Activated CD8-positive, alpha-beta memory T cell treated with anti-CD3 and anti-CD28 coated beads, Interleukin-2, amount 50 U/mL, for 4 hours (primary cell): Measurements from ENCODE around the gene ADAMTS15.

ENCODE experiments used
- DNase-seq: peaks from one replicate; pipeline ENCODE4 v3.0.0-alpha.2; 2020

The ADAMTS15 gene

GRCh38 chr11:130485983-130486382 is 37.5 kb downstream of the ADAMTS15 start:
- DNase-seq, result no peak

- DNase-seq, result no peak
These were observed 38.0 kb downstream of the ADAMTS15 start for GRCh38 chr11:130486391-130486836.

GRCh38 chr11:130486987-130487923 is 38.8 kb downstream of the ADAMTS15 start:
- DNase-seq, result no peak

- no peak for DNase-seq
These were observed 39.7 kb downstream of the ADAMTS15 start for GRCh38 chr11:130487924-130488815.

GRCh38 chr11:130488848-130489584 is 40.6 kb downstream of the ADAMTS15 start:
- DNase-seq, result no peak

GRCh38 chr11:130489716-130490115 is 41.3 kb downstream of the ADAMTS15 start:
- DNase-seq, result no peak

GRCh38 chr11:130490682-130491449 is 42.4 kb downstream of the ADAMTS15 start:
- DNase-seq, result no peak

GRCh38 chr11:130498181-130498580 is 49.7 kb downstream of the ADAMTS15 start:
- no peak for DNase-seq

- no peak for DNase-seq
These were observed 51.4 kb downstream of the ADAMTS15 start for GRCh38 chr11:130499828-130500227.

GRCh38 chr11:130504317-130504716 is 55.9 kb downstream of the ADAMTS15 start:
- DNase-seq, result no peak

GRCh38 chr11:130508913-130509312 is 60.5 kb downstream of the ADAMTS15 start:
- DNase-seq, result no peak

GRCh38 chr11:130509942-130510341 is 61.5 kb downstream of the ADAMTS15 start:
- DNase-seq, result no peak

- no peak for DNase-seq
These were observed 62.1 kb downstream of the ADAMTS15 start for GRCh38 chr11:130510407-130511006.

- DNase-seq, result no peak
These were observed 63.3 kb downstream of the ADAMTS15 start for GRCh38 chr11:130511765-130512164.

GRCh38 chr11:130512662-130513061 is 64.2 kb downstream of the ADAMTS15 start:
- no peak for DNase-seq

GRCh38 chr11:130513132-130513531 is 64.7 kb downstream of the ADAMTS15 start:
- no peak for DNase-seq

- no peak for DNase-seq
These were observed 65.9 kb downstream of the ADAMTS15 start for GRCh38 chr11:130514316-130514715.

GRCh38 chr11:130514851-130515250 is 66.4 kb downstream of the ADAMTS15 start:
- DNase-seq, result no peak

GRCh38 chr11:130515829-130516553 is 67.5 kb downstream of the ADAMTS15 start:
- no peak for DNase-seq

- no peak for DNase-seq
These were observed 68.4 kb downstream of the ADAMTS15 start for GRCh38 chr11:130516554-130517505.
